HEK293 (cell line): ENCODE measurements around the gene CDX1.

Experiments used
- CTCF ChIP-seq: fragments of 450-650 bp; formaldehyde crosslinking; IDR thresholded peaks from 2 replicates; pipeline ENCODE4 v1.5.1; 2016; ENCODE audit warnings: missing biosample characterization, missing genetic modification characterization
- ZNF449 ChIP-seq: fragments of 450-650 bp; formaldehyde crosslinking; IDR thresholded peaks from 2 replicates; pipeline ENCODE4 v1.5.1; 2017; ENCODE audit warnings: missing biosample characterization, mild to moderate bottlenecking, missing genetic modification characterization, moderate library complexity

- TF ChIP-seq CTCF (no peak), ZNF449 (tag by site-specific recombination) (no peak)
Observed at GRCh38 chr5:150135557-150136304, 30.8 kb upstream of the CDX1 start.
